NOMO-1 (cell line): ENCODE data around the gene APAF1.
A peak's percentile ranks its signal among the peaks of the same experiment; 100 is the strongest.

ENCODE experiments used
- DNase-seq, 2 experiments: peaks; one replicate each; lab custom pipeline; 2025; ENCODE audit not compliant: unreplicated experiment in 2 of 2; lab: John Stamatoyannopoulos, UW

The APAF1 gene

GRCh38 chr12:98725476-98726247, 80.6 kb downstream of the APAF1 start:
- DNase-seq: peak in 1 of 2 experiments; percentile 7

GRCh38 chr12:98727196-98727595, 82.1 kb downstream of the APAF1 start:
- DNase-seq: peak; percentile 52 to 76

- DNase-seq: no peak
Measured at GRCh38 chr12:98730412-98730811, 85.3 kb downstream of the APAF1 start.

GRCh38 chr12:98733667-98734350, 88.7 kb downstream of the APAF1 start:
- no peak for DNase-seq

GRCh38 chr12:98735821-98736220, 90.7 kb downstream of the APAF1 start:
- no peak for DNase-seq

GRCh38 chr12:98736352-98737321, 91.5 kb downstream of the APAF1 start:
- no peak for DNase-seq

- no peak for DNase-seq
Measured at GRCh38 chr12:98737322-98737712, 92.2 kb downstream of the APAF1 start.

GRCh38 chr12:98738002-98738401, 92.9 kb downstream of the APAF1 start:
- no peak for DNase-seq

- no peak for DNase-seq
Measured at GRCh38 chr12:98738539-98738938, 93.4 kb downstream of the APAF1 start.

GRCh38 chr12:98740751-98741150, 95.7 kb downstream of the APAF1 start:
- no peak for DNase-seq

GRCh38 chr12:98741196-98741555, 96.1 kb downstream of the APAF1 start:
- DNase-seq: no peak

GRCh38 chr12:98741556-98742265, 96.6 kb downstream of the APAF1 start:
- DNase-seq: no peak

GRCh38 chr12:98743362-98743953, 98.4 kb downstream of the APAF1 start:
- DNase-seq: peak; percentile 18 to 29

GRCh38 chr12:98744680-98745079, 99.6 kb downstream of the APAF1 start:
- no peak for DNase-seq

- DNase-seq: peak in 1 of 2 experiments; percentile 10
Measured at GRCh38 chr12:98745578-98746391, 100.7 kb downstream of the APAF1 start.

- DNase-seq: no peak
Measured at GRCh38 chr12:98748463-98748862, 103.4 kb downstream of the APAF1 start.

- DNase-seq: no peak
Measured at GRCh38 chr12:98750511-98750910, 105.4 kb downstream of the APAF1 start.

GRCh38 chr12:98751580-98752115, 106.6 kb downstream of the APAF1 start:
- no peak for DNase-seq

- DNase-seq: no peak
Measured at GRCh38 chr12:98752726-98753125, 107.6 kb downstream of the APAF1 start.
